Raji (cell line): ENCODE results near the gene SULT2B1.

ENCODE experiments used
- POLR2A ChIP-seq: IDR thresholded peaks from 2 replicates; pipeline ENCODE4 v1.6.1; 2011; ENCODE audit warnings: low read depth, low read length, control low read depth; ENCODE audit not compliant: insufficient read depth

The SULT2B1 gene

GRCh38 chr19:48548253-48548911, 3.6 kb upstream of the SULT2B1 start:
- no peak for TF ChIP-seq POLR2A

GRCh38 chr19:48549380-48549779, 2.6 kb upstream of the SULT2B1 start:
- no peak for TF ChIP-seq POLR2A

- TF ChIP-seq POLR2A = no peak
These were observed 692 bp downstream of the SULT2B1 start for GRCh38 chr19:48552406-48553322.

- no peak for TF ChIP-seq POLR2A
These were observed 1.9 kb downstream of the SULT2B1 start for GRCh38 chr19:48553676-48554384.

GRCh38 chr19:48554385-48555091, 2.6 kb downstream of the SULT2B1 start:
- TF ChIP-seq POLR2A = no peak

- TF ChIP-seq POLR2A = no peak
These were observed 4.2 kb downstream of the SULT2B1 start for GRCh38 chr19:48556163-48556562.

- no peak for TF ChIP-seq POLR2A
These were observed 4.9 kb downstream of the SULT2B1 start for GRCh38 chr19:48556825-48557224.

GRCh38 chr19:48558018-48558684, 6.2 kb downstream of the SULT2B1 start:
- no peak for TF ChIP-seq POLR2A

GRCh38 chr19:48560095-48560530, 8.1 kb downstream of the SULT2B1 start:
- no peak for TF ChIP-seq POLR2A

GRCh38 chr19:48561412-48561811, 9.4 kb downstream of the SULT2B1 start:
- TF ChIP-seq POLR2A = no peak

- no peak for TF ChIP-seq POLR2A
These were observed 13.1 kb downstream of the SULT2B1 start for GRCh38 chr19:48565090-48565489.

- no peak for TF ChIP-seq POLR2A
These were observed 16.4 kb downstream of the SULT2B1 start for GRCh38 chr19:48568345-48568886.

- TF ChIP-seq POLR2A = no peak
These were observed 17.8 kb downstream of the SULT2B1 start for GRCh38 chr19:48569814-48570213.
